SK-N-SH (cell line): Measurements from ENCODE around the gene GFY.

ENCODE experiments used
- CHD2 ChIP-seq: fragments of 150-350 bp; IDR thresholded peaks from 2 replicates; pipeline ENCODE4 v1.6.1; 2018; ENCODE audit warnings: low read length; ENCODE audit not compliant: partially characterized antibody
- NFIC ChIP-seq: IDR thresholded peaks from 2 replicates; pipeline ENCODE4 v1.4.0; 2012; ENCODE audit warnings: borderline replicate concordance
- TF ChIP-seq, protein P1 (sequence below): fragments of 200-600 bp; sonication (generic); IDR thresholded peaks from 2 replicates; pipeline ENCODE4 v1.6.1; 2017; ENCODE audit warnings: antibody characterized with exemption, mild to moderate bottlenecking, moderate library complexity

DNA sequence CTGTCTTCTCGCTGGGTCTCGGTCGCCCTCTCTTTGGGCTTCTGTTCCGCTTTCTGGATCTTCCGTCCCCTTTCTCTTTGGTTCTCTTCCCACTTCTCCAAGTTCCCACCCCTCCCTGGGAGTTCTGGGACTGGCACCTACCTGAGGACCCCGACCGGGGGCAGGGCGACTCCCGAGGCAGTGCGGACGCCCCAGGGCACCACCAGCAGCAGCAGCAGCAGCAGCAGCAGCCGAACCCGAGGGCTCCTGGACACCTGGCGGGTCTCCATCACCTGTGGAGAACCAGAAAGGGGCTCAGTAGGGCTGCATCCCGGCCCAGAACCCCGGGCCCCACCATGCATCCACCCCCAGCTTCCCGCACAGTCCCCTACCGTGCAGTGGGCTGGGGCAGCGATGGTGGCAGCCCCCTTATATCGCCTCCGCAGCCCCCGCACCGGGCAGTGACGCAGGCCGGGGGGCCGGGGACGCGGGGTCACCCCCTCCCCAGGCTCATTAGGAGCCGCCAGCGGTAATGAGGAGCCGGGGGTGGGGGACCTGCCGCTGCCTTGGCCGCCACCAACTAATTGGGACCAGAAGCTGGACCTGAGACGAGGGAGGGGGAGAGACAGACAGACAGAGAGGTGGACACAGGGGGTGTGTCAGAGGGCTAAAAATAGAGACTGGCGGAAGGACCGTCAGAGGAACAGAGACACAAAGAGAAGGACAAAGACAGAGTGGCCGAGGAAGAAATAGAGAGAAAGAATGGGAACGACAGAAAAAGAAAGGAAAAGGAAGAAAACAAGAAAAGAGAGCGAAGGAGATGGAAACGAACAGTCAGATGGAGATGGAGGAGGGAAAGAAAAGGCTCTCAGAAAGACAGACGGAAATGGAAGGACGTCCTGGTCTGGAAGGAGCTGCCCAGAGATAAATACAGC lies 1.9 kb upstream of the GFY start, which contains the start of gene PTH2:
- TF ChIP-seq CHD2 (no peak), NFIC (no peak)
- TF ChIP-seq, protein P1, sequence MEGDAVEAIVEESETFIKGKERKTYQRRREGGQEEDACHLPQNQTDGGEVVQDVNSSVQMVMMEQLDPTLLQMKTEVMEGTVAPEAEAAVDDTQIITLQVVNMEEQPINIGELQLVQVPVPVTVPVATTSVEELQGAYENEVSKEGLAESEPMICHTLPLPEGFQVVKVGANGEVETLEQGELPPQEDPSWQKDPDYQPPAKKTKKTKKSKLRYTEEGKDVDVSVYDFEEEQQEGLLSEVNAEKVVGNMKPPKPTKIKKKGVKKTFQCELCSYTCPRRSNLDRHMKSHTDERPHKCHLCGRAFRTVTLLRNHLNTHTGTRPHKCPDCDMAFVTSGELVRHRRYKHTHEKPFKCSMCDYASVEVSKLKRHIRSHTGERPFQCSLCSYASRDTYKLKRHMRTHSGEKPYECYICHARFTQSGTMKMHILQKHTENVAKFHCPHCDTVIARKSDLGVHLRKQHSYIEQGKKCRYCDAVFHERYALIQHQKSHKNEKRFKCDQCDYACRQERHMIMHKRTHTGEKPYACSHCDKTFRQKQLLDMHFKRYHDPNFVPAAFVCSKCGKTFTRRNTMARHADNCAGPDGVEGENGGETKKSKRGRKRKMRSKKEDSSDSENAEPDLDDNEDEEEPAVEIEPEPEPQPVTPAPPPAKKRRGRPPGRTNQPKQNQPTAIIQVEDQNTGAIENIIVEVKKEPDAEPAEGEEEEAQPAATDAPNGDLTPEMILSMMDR, result no peak
